ENCODE results near the gene UBE4A. TPM values are rescaled to one million over a fixed set of nuclear protein-coding genes. Genes with fewer than 3 reads are reported as not detected.

The UBE4A gene
- total RNA-seq, 1 donor, result 58.3 TPM

- no peak overlapping the region for H3K4me3 ChIP-seq (ENCODE audit: low read depth, low read length)
- DNase-seq (ENCODE audit: low read depth), result no peak
- TF ChIP-seq, protein P1, sequence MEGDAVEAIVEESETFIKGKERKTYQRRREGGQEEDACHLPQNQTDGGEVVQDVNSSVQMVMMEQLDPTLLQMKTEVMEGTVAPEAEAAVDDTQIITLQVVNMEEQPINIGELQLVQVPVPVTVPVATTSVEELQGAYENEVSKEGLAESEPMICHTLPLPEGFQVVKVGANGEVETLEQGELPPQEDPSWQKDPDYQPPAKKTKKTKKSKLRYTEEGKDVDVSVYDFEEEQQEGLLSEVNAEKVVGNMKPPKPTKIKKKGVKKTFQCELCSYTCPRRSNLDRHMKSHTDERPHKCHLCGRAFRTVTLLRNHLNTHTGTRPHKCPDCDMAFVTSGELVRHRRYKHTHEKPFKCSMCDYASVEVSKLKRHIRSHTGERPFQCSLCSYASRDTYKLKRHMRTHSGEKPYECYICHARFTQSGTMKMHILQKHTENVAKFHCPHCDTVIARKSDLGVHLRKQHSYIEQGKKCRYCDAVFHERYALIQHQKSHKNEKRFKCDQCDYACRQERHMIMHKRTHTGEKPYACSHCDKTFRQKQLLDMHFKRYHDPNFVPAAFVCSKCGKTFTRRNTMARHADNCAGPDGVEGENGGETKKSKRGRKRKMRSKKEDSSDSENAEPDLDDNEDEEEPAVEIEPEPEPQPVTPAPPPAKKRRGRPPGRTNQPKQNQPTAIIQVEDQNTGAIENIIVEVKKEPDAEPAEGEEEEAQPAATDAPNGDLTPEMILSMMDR (IDR thresholded peaks at IDR 0.05; ENCODE audit: insufficient read depth, low read depth, low read length), result no peak
Observed at GRCh38 chr11:118314988-118315411, 44.4 kb upstream of the UBE4A start.

- no peak overlapping the region for H3K4me3 ChIP-seq (ENCODE audit: low read depth, low read length)
- TF ChIP-seq, protein P1 (IDR thresholded peaks at IDR 0.05; ENCODE audit: insufficient read depth, low read depth, low read length), result no peak
- DNase-seq (ENCODE audit: low read depth), result no peak
Observed at GRCh38 chr11:118318124-118318523, 41.3 kb upstream of the UBE4A start.

- no peak for DNase-seq (ENCODE audit: low read depth)
- TF ChIP-seq, protein P1 (IDR thresholded peaks at IDR 0.05; ENCODE audit: insufficient read depth, low read depth, low read length), result no peak
- H3K4me3 ChIP-seq (ENCODE audit: low read depth, low read length), result no peak overlapping the region
Observed at GRCh38 chr11:118318581-118319336, 40.6 kb upstream of the UBE4A start.

- TF ChIP-seq, protein P1 (IDR thresholded peaks at IDR 0.05; ENCODE audit: insufficient read depth, low read depth, low read length), result no peak
- no peak for DNase-seq (ENCODE audit: low read depth)
Observed at GRCh38 chr11:118319337-118319707, 40.1 kb upstream of the UBE4A start.

DNA sequence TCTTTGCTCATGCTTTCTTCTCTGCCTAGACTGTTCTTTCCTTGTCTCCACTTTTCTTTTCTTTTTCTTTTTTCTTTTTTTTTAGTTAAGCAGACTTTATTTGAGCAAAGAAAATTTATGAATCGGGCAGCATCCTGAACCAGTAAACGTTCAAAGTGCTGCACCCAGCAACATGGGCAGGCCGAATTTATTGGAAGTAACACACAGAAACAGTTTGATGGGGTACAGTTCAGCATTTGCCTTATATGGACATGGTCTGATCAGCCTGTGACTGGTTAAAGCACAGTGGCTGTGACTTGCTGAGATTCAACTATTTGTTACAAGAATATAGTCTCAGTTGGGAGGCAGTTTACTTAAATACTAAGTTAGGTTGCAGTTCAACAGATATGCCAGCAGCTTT lies 38.9 kb upstream of the UBE4A start:
- H3K4me3 ChIP-seq (ENCODE audit: low read depth, low read length), result no peak overlapping the region
- TF ChIP-seq, protein P1 (IDR thresholded peaks at IDR 0.05; ENCODE audit: insufficient read depth, low read depth, low read length), result no peak
- no peak for DNase-seq (ENCODE audit: low read depth)

More at GRCh38 chr11:118319337-118319707, 40.1 kb upstream of the UBE4A start:
- no peak overlapping the region for H3K4me3 ChIP-seq (ENCODE audit: low read depth, low read length)

- TF ChIP-seq, protein P1 (IDR thresholded peaks at IDR 0.05; ENCODE audit: insufficient read depth, low read depth, low read length), result no peak
- no peak for DNase-seq (ENCODE audit: low read depth)
- H3K4me3 ChIP-seq (ENCODE audit: low read depth, low read length), result no peak overlapping the region
Observed at GRCh38 chr11:118321386-118322082, 37.9 kb upstream of the UBE4A start.
